Stimulated activated CD4-positive, alpha-beta T cell treated with anti-CD3 and anti-CD28 coated beads, Interleukin-2, amount 100 ng/mL, for 4 hours (primary cell): ENCODE results near the gene KSR1.
"Not testable (repeated sequence)": the region's sequence is repeated elsewhere in the genome, so short reads cannot be mapped to it uniquely, and the experiment has no call there.

Experiments used
- DNase-seq: peaks from one replicate; pipeline ENCODE4 v3.0.0-alpha.2; 2020; ENCODE audit warnings: low read depth

The KSR1 gene

DNA sequence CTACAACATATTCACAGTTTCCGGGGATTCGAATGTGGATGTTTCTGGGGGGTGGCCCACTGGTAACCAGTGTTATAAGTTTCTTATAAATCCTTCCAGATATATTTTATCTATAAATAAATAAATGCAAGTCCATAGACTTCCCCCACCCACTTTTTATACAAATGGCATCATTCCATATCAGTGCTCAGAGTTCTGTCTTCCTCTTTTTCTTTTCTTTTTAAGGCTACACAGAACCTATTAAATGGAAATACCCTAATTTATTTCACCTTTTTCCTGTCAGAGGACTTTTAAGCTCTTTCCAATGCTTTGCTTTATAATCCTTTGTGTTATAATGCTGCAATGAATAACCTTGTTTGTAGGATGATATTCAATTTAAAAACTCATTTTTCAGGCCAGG, 178.5 kb downstream of the KSR1 start:
- no peak for DNase-seq

DNA sequence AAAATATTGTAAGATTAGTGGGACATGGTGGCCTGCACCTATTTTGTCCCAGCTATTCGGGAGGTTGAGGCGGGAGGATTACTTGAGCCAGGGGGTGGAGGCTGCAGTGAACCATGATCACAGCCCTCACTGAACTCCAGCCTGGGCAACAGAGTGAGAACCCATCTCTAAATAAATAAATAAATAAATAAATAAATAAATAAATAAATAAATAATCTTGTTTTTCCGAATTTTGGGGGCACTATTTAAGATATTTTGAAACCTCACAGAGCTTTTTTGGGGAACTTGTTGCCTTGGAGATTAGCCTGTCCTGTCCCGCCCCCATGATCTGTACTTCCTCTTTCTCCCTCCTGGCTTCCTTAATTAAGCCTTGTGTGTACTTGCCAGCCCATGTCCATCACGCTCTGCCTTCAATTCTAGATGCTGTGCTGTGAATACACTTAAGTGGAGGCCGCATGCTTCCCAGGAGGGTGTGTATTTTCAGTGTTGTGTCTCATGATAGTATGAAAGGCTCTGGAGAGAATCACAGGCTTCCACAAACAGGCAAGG, 179.1 kb downstream of the KSR1 start:
- DNase-seq: no peak

DNA sequence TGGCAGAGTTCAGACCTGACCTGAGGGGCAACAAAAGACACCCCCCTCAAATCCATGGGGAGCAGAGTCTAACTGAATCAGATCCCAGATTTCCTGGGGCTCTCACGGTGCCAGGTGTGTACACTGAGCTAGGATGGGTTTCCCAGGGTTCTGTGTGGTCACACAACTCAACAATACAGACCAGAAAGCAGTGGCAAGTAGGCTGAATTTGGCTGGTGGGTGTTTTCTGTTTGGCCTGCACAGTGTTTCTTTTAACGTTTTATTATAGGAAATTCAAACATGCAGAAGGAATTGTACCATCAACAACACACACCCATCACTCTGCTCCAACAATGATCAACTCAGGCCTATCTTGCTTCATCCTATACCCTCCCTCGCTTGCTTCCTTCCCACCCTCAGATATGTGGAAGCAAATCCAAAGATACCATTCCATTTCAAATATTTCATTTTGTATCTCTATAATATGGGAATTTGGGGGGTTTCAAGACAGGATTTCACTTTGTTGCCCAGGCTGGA, 179.8 kb downstream of the KSR1 start:
- DNase-seq: not testable (repeated sequence)

DNA sequence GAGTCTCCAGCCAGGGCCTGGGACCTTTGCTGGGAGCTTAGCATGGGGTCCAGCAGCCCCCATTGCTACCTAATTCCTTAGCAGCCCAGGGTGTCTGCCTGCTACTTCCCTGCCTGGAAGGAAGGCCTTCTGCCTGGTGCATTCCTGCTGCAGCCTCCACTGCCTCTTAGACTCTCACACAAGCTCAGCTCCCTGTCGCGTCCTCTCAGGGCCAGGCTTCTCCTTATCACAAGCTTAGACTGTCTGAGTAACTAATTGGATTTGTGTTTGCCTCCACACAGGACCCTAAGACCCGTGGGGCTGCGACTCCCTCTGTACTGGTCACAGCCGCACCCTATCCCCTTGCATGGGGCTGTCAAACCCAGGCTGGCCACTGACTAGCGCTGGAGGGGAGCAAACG, 181.6 kb downstream of the KSR1 start:
- not testable (repeated sequence) for DNase-seq

- not testable (repeated sequence) for DNase-seq
Observed at GRCh38 chr17:27638415-27638914, 182.2 kb downstream of the KSR1 start.

GRCh38 chr17:27640790-27641189, 184.5 kb downstream of the KSR1 start:
- DNase-seq: no peak

DNA sequence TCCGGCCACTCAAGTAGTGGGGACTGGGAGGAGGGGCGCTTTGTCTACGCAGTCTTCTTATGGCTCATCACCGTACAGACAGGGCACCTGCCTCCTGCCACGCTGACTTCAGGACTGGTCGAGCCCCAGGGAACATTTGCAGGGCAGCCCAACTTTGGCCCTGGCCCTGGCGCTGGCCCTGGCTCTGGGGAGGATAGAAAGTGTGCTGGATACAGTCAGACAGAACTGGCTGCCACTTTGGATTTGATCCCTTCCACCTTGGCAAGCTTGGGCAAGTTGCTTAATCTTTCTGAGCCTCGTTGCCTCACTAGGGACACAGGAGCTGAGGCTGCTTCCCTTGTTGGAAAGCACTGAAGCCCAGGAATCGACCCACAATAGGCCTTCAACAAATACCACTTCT, 188.3 kb downstream of the KSR1 start:
- no peak for DNase-seq

GRCh38 chr17:27645621-27646020, 189.4 kb downstream of the KSR1 start:
- DNase-seq: not testable (repeated sequence)

GRCh38 chr17:27646232-27646631, 190.0 kb downstream of the KSR1 start:
- no peak for DNase-seq

DNA sequence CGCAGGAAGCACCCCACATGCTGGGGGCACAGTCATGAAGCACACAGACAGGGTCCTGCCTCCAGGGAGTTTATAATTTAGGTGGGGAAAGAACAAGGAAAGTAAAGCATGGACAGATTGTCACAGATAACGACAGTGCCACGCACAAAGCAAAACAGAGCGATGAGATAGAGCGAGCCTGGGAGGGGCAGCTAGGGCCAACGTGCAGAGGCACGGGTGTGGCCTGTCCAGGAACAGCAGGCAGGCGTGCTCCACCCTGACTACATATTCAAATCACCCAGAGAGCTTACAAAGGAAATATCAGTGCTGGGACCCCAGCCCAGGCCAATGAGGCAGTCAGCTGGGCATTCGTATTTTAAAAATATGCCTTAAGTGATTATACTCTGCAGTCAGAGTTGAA, 191.5 kb downstream of the KSR1 start:
- DNase-seq: no peak

- DNase-seq: not testable (repeated sequence)
Observed at GRCh38 chr17:27649111-27649571, 192.9 kb downstream of the KSR1 start.

DNA sequence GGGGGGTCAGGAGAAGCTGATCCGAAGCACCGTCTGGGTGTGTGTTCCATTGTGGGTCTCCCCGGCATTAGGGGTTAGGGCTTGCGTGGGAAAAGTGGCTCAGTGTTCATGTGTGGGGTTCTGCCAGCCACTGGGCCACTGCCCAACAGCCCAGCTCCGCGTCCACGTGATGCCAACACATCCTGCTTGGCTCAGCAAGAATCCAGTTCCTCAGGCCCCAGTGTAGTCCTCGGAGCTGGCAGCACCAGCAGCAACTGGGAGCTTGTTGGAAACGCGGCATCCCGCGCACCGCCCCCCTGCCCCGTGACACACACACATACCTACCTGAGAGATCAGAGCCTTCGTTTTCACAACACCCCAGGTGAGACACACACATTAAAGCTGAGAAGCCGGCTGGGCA, 193.7 kb downstream of the KSR1 start:
- DNase-seq: no peak

GRCh38 chr17:27650836-27651235, 194.6 kb downstream of the KSR1 start:
- no peak for DNase-seq

DNA sequence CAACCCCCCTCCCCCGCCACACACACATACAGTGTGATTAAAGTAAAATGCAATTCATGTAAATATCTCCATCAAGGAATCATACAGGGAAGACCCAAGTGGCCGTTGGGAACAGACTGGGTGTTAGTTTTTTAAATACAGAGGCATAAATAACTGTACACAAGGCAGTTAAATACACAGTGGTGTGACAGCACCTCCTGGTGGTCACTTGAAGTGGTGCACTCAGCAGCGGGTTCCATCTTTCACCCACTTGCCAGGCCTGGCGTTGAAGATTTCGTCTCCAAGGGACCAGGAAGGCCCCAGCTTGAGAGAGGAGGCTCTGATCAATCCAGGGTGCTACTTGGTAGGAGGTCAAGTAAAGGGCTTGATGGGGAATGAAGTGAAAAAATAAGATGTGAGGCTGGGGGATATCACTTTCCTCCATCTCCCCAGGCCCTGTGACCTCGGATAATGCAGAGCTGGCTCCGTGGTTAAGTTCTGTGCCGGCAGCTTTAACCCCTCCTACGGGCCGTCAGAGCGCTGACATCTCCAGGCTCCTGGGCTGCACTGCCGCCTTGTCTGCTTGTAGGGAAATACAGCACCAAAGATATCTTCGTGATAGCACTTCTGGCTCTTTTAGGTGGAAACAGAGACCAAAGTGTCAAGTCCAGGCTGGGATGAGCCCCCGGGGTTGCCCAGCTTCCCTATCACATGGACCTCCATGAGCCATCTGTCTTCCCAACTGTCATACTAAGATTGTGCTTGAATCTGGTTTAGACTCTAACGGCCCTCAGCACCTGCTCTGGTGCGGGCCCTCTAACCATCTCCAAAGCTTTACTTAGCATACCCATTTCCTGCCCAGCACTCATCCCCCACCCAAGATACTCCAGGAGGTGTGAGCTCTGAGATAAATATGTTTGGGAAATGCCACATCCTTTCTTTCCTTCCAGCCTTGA, 195.4 kb downstream of the KSR1 start:
- peak; percentile 33 for DNase-seq

DNA sequence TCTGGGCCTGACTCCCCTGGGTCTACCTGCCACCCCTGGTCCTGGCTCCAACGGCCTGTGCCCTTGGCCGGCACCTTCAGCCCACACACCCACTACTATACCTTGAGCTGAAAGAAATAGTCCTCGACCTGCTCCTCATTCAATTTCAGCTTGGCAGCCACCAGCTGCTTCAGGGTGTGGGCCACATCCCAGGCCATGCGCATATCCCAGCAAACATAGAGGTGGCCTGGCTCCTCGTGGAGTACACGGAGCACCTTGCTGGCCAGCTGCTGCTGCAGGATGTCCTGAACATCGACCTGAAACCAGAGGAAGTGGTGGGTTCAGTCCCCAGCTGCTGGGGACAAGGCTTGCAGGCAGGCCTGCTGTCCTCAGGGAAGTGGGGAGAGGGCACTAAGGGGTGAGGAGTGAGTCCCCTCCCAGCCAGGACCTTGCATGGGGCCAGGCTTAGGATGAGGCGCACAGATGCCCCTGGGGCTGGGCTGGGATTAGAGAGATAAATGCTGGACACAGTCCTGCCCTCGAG, 197.3 kb downstream of the KSR1 start:
- not testable (repeated sequence) for DNase-seq

DNA sequence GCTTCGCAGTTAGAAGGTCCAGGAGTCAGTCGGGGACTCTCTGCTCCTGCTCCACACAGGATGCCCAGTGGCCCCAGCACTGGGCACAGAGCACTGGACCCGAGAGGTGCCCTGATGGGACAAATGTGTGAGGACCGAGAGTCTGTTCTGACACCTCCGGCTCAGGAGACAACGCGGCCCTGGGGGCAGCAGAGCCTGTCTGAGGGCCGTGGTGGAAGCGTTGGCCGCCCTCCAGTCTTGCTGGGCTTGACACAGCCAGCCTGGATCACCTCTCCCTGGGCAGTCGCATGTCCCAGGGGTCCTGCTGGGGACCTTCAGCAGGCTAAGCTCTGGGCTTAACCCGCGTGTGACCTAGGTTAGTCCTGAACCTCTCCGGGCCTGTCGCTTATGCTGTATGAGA, 197.9 kb downstream of the KSR1 start:
- no peak for DNase-seq

GRCh38 chr17:27654654-27655524, 198.6 kb downstream of the KSR1 start:
- DNase-seq: peak; percentile 31

DNA sequence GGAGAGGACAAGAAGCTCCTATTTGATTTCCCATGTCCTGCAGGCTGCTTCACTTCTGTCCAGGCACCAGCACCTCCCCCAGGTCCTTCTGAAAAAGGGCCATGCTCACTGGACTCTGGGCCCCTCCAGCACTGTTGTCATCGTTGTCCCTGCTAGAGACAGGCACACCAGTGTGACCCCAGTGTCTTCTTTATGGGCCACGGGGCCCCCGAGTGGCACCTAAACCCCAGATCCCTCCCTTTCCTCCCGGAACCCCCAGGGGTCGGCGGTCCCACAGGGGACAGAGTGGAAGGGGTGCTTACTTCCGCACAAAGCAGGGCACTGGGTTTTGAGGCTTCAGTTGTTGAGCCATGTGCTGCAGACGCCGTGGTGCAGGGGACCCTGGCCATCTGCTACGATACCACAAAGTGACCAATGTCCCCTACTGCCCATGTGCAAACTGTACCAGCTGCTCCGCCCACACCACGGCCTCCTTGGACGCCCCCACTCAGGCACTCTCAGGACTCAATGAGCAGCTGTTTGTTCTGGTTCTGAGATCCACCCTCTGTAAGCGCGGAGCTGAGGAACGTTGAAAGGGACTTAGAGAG, 199.4 kb downstream of the KSR1 start:
- not testable (repeated sequence) for DNase-seq

GRCh38 chr17:27656620-27657019, 200.4 kb downstream of the KSR1 start:
- DNase-seq: not testable (repeated sequence)

DNA sequence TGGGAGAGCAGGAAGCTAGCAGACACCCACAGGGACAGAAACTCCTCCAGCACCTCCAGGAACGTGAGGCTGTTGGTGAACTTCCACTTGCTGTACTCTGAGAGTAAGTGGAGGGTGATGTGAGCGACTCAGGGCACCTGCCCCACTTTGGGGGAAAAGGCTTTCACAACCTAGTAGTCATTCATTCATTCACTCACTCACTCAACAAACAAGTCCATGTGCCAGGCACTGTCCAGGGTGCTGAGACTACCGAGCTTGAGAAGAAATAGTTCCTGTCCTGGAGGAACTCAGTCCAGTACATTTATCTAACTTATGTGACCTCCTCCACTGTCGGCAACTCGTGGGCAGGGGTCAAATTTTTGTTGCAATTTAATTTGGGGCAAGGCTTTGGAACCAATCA, 201.4 kb downstream of the KSR1 start:
- DNase-seq: no peak

- DNase-seq: no peak
Observed at GRCh38 chr17:27659683-27660082, 203.4 kb downstream of the KSR1 start.
